Activated CD8-positive, alpha-beta memory T cell treated with anti-CD3 and anti-CD28 coated beads for 1 hour (primary cell): ENCODE results near the gene CCDC73.
"Not testable (repeated sequence)": the region's sequence is repeated elsewhere in the genome, so short reads cannot be mapped to it uniquely, and the experiment has no call there.

Source experiments
- DNase-seq, 2 donors: peaks; one replicate each; pipeline ENCODE4 v3.0.0-alpha.2; 2020; ENCODE audit warnings: low read depth in 1 of 2; ENCODE audit errors: extremely low read depth in 1 of 2

CCDC73 gene

DNA sequence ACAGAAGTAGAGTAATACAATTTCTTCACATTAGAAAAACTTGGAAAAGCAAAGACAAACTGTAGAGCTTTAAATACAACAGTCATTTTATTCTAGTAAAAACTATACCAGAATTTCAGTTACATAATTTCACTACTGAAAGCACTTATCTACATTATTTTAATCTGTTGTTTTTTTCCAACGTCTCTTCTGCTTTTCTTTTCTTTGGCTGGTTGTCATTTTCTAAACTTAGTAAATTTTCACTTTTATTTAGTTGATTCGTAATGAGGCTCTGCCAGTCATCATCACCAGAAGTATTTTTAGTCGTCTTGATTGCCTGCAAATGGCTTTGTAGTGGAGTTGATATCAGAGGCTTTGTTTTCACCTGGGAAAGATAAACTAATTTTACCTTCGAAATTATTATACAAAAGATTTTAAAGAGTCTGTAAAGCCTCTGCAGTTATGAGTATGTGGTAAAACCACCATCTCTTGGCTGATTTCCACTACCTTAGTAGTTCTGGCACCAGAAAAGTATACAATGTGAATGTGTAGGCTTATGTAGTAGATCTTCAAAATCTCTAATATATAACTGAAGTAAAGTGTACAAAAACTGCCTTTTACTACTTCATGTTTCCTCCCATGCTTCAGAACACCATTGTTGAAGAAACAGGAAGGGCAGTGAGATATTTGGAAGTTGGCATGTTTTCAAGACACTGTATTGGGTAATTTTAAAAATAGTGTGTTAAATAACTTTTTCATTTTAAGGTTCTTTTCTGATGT is 191.6 kb downstream of the CCDC73 start:
- DNase-seq = no peak

DNA sequence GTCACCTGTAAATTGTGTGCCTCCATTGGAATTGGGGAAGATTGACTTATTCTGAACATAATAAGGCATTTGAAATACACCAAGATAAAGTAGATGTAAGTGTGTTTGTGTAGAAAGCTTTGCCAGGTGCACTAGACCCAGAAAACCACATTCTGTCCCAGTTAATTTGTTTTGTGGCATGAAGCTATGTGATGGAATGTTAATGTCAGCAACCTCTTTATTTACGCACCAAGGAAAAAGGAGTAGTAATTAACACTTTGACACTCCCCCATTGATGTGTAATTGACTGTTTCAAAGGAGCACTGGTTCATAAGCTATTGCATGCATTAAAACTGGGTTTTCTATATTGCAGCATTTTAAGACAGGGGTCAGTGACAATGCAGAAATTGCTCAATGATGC is 196.5 kb downstream of the CCDC73 start:
- no peak for DNase-seq

DNA sequence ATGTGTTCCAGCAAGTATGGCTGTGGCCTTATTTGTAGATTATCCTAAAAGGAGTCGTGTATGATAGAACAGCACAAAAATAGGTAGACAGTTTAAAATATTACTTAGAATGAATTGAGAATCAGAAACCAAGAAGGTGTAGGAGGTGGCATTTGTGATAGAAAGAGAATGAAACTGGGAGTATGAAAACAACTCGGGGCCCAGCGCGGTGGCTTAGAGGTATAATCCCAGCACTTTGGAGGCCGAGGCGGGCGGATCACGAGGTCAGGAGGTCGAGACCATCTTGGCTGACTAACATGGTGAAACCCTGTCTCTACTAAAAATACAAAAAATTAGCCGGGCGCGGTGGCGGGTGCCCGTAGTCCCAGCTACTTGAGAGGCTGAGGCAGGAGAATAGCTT is 198.3 kb downstream of the CCDC73 start:
- DNase-seq = not testable (repeated sequence)

GRCh38 chr11:32594272-32594671 is 200.2 kb downstream of the CCDC73 start:
- DNase-seq = no peak

DNA sequence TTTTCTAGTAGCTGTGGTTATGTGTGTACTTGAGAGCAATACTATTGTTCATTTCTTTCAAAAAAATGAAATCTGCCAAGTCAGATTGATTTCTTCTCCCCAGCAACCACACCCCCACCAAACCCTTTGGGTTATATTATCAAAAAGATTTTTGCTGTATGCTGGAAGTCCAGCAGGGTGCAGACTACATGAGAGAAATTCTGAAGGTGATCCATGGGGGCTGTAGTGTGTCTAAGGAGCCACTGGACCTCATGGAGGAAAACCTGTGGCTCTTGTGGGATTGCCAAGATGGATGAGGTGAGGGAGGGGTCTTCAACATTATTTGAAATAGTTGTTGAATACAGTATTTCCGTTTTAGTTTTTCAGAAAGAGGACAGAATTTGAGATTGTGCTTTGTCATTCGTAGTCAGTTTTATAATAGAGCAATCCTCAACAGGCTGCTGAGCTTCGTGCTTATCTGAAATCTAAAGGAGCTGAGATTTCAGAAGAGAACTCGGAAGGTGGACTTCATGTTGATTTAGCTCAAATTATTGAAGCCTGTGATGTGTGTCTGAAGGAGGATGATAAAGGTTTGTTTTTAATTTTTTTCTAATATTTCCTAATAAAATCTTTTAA is 207.8 kb downstream of the CCDC73 start:
- no peak for DNase-seq

- no peak for DNase-seq
Measured at GRCh38 chr11:32584921-32585320, 209.5 kb downstream of the CCDC73 start.

- DNase-seq = peak; percentile 91 to 92
Measured at GRCh38 chr11:32583459-32584271, 210.8 kb downstream of the CCDC73 start, which contains the start of gene EIF3M. TSS of gene EIF3M (plus strand) at chr11:32583831. CDS start at chr11:32583888, 57 bp downstream.

- DNase-seq = no peak
Measured at GRCh38 chr11:32581556-32581955, 212.9 kb downstream of the CCDC73 start.

DNA sequence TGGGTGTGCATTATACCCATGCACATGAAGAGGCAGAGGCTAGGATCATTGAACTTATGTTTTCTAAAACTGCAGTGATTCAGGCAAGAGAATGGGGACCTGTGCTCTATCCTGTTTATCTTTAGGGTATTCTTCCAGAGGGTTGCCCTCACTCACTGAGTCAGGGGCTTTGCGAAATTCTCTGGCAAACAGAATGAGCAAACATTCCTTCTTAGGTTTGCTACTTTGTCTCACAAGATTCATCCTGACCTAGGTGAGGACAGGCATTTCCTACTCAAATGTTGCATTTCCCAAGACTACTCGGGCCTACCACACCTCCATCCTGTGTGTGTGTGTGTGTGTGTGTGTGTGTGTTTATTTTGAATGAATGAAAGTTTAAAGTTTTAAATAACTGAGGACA is 213.5 kb downstream of the CCDC73 start:
- DNase-seq = no peak

- DNase-seq = no peak
Measured at GRCh38 chr11:32576456-32576855, 218.0 kb downstream of the CCDC73 start.

GRCh38 chr11:32575070-32575469 is 219.4 kb downstream of the CCDC73 start:
- DNase-seq = no peak

- DNase-seq = no peak
Measured at GRCh38 chr11:32574421-32574820, 220.0 kb downstream of the CCDC73 start.

- DNase-seq = no peak
Measured at GRCh38 chr11:32573228-32573627, 221.2 kb downstream of the CCDC73 start.

DNA sequence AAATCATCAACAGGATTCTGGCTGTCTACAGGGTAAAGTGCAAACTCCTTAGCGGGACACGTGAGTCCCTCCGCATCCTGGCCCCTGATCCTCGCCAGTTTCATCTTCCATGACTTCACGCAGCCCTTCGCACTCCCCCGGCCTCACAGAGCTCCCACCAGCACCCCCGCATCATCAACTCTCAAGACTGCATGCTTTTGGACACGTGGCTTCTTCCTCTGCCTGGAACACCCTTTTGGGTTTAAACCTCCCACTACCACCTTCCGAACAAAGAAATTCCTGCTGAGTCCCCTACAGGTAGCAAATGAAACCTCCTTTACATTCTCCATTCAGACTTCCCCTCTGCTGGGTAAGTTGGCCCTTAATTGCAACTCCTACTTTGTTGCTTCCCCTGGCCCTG is 223.4 kb downstream of the CCDC73 start:
- DNase-seq = no peak

DNA sequence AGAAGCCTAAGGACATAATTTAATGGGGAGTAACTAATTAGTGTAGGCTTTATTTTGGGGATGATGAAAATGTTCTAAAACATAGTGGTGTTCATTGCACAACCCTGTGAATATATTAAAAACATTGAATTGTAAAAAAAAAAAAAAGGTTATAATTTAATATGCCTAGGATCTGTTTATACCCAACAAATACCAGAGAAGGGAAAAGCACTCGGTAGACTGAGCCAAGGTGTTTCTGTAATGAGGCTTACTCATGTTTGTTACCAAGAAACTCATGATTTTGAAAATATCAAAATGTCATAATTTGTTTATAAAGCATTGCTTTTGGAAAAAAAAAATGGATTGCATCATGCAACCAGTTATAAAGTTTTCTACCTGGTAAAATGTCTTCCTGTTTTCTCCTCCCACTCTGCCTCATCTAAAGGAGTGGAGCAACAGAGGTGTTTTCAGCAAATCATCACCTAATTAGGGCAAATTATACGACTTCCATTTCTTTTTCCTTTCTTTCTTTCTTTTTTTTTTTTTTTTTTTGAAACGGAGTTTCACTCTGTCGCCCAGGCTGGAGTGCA is 225.1 kb downstream of the CCDC73 start:
- no peak for DNase-seq

- no peak for DNase-seq
Measured at GRCh38 chr11:32567154-32567553, 227.3 kb downstream of the CCDC73 start.

DNA sequence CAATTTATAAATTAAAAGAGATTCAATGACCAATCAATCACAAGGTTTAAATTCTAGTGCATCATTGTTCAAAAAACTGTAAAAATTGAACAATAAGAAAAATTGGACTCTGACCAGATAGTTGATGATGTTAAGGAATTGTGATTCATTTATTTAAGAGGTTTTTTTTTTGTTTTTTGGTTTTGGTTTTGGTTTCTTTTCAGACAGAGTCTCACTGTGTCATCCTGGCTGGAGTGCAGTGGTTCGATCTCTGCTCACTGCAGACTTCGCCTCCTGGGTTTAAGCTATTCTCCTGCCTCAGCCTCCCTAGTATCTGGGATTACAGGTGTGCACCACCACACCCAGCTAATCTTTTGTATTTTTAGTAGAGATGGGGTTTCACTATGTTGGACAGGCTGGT is 227.9 kb downstream of the CCDC73 start:
- no peak for DNase-seq

DNA sequence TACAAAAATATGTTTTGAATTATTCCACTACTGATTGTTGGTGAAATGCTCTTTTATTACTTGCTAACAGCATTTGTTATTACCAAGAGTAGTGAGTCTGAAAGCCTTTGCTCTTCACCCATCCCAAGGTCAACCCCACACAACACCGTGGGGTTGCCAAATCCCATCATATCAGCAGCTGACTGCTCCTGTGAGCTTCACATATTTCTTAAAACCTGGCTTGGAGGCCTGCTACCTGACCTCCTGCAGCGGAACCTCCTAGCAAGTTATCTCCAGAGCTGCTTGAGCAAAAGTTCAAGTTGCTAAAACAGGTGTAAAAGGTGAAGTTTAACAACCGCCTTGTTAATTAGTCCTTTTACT is 230.9 kb downstream of the CCDC73 start:
- no peak for DNase-seq

DNA sequence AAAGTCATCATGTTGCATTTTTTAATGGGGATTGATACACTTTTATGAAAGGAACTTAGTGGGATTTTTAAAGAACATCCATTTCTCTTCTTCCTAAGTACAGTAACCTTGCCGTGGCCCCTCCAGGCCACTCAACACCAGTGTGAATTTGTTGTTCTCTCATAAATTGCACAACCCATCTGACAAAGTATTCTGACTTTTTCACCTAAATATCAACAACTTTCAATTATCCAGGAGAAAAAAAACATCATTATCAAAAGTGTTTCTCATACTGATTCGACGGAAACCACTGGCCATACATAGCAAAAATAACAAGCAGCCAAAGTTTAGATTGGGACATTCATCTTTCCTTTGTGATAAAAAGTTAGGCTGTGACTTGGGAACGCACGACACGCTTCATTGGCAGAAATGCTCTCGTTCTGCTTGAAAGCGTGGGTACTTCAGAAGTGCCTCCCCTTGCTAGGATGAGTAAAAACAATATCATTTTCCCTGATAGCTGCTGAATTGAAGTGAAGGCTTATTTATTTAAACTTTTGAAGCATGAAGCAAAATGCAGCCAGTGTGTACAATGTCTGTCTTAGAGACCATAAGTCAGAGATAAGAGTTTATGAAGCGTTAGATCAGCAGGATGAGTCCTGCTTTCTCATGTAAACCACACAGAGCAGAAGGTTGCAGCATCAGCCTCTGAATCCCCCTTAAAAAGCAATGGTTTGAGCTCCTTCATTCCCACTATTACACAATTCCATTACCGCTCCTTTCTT is 231.4 kb downstream of the CCDC73 start:
- DNase-seq = no peak

DNA sequence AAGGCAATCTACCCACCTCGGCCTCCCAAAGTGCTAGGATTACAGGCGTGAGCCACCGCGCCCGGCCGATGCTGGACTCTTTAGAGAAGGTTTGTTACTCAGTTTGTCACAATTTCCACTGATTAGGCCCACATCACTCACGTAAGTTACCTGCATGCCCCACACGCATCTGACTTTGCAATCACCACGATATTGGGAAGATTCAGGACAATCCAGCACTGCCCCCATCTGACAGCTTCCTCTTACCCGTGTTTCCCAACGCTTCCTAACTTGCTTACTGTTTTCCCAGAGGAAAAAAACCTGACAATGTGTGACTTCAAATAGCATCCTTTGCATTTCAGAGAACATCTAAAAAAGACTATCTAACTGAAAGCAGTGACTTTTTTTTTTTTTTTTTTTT is 232.6 kb downstream of the CCDC73 start:
- no peak for DNase-seq

- DNase-seq = no peak
Measured at GRCh38 chr11:32555895-32556294, 238.6 kb downstream of the CCDC73 start.
